ENCODE measurements around the gene HUS1. TPM values are rescaled to one million over a fixed set of nuclear protein-coding genes. Genes with fewer than 3 reads are reported as not detected.

The HUS1 gene
- total and polyA plus RNA-seq, 5 experiments from 2014 or later, result 26.9 to 78.8 (median 36.8) TPM

DNA sequence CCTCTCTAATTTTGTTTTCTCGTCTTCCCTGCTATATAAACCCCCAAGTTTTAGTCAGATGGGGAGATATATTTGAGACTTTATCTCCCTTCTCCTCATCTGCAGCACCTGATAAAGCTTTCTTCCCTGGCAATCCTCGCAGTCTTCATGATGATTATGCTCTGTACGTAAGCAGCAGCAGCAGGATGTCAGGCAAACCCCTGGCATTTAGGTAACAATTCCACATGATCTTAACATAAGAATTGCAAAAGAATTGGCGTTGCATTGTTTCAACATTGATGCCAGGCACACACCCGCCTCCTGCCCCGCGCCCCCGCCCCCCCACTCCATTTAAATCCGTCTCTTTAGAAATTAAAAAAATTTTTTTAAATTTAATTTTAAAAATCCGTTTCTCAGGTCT is 37.3 kb downstream of the HUS1 start:
- POLR2A ChIA-PET, result no interaction called here
- ATAC-seq, result no peak
- no peak overlapping the region for H3K27ac Mint-ChIP-seq

DNA sequence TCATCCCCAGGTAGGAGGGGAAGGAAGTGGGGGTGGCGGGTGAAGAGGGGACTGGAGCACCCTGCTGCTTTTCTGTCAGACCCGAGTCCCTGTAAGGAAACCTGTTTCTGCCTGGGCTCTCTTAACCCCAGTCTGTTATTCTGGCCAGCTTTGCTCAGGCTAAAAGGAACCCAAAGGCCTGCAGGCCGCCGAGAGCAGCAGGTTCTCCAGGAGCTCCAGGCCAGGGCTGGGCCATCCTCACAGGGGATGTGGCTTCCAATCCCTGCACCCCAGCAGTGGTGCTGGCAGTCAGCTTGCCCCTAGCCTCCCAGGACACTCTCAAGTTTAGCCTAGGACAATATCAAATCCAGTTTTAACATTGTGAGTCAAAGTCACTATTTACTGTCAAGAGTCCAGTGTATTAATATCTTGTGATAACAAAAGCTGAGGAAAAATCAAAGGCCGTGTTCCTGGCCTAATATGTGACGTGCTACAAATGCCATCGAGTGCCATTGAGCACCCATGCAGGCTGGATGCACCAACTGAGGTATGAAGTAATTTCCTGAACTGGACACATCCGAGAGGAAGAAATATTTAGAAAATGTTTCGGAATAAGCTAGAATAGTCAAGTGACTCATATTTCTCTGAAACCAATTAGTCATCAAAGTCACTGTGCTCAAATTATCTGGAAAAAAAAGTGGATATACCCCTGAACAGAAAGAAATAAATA is 38.1 kb downstream of the HUS1 start:
- no peaks in the 10 kb centered on the region for H3K9me3 Mint-ChIP-seq
- ATAC-seq, result no peak
- H3K36me3 Mint-ChIP-seq, result peaks cover 0 to under 1% (median 0%) of the 10 kb centered on the region in 3 donors
- DNase-seq, result no peak
- peaks cover 0 to 7% (median 2%) of the 10 kb centered on the region in 4 donors for H3K4me1 Mint-ChIP-seq
- H3K27me3 Mint-ChIP-seq, result peaks cover 0 to 2% (median 0%) of the 10 kb centered on the region in 5 donors
- H3K4me3 Mint-ChIP-seq, result no peak overlapping the region
- POLR2A ChIA-PET, result no interaction called here
- no peak overlapping the region for H3K27ac Mint-ChIP-seq

More for the DNA sequence above, 37.3 kb downstream of the HUS1 start:
- H3K27me3 Mint-ChIP-seq, result peaks cover 0 to 4% (median 0%) of the 10 kb centered on the region in 5 donors
- no peaks in the 10 kb centered on the region for H3K36me3 Mint-ChIP-seq
- H3K4me3 Mint-ChIP-seq, result no peak overlapping the region
- peaks cover 0 to 8% (median 3%) of the 10 kb centered on the region in 4 donors for H3K4me1 Mint-ChIP-seq
- H3K9me3 Mint-ChIP-seq, result no peaks in the 10 kb centered on the region
- no peak for DNase-seq

DNA sequence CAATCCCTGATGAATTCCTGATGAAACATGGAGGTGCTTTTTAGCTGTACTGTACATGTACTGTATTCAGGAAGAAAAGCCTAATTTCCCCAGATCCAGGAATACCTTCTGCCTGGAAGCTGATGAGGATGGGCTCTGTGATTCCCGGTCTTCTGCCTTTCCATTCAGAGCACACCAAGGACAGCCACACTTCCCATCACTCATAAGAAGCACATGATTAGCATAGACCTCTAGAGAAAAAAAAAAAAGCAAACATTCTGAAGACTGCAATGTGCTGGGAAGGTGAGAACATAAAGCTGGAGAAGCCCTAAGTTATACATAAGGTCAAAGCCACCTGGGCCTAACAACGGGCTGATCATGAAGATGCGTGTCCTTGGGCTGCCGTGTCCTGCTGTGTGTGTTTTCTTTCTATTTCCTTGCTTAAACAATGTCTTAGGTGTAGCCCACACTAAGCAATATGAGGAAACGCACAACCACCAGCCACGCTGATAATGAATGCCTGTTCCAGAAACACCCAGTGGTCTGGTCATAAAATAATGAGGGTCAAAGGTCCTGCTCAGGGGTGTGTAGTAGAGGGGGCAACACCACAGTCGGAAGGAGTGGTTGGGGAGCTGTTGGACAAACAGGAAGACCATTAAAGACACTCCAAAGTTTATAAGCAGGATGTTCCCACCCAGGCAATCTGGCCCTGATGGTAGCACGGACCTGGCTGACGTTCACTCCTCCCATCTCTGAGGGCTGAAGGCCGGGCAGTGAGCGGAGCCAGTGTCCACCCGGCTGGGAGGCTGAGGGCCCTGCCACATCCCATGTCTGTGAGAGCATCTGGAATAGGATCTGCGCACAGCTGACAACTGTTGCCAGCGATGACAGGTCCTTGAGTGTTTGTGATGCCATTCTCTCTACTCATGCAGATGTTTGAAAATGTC is 39.1 kb downstream of the HUS1 start:
- DNase-seq, result no peak
- no peak for ATAC-seq
- peaks cover 0 to 7% (median 2%) of the 10 kb centered on the region in 4 donors for H3K4me1 Mint-ChIP-seq
- H3K27me3 Mint-ChIP-seq, result peaks cover 0 to 2% (median 0%) of the 10 kb centered on the region in 5 donors
- POLR2A ChIA-PET, result interaction anchor here (0.6 kb wide), 1 partner anchor 61 kb away, joined by 3 read pairs; no protein-coding TSS in a partner anchor
- no peak overlapping the region for H3K4me3 Mint-ChIP-seq
- H3K36me3 Mint-ChIP-seq, result peaks cover 0 to 2% (median 0%) of the 10 kb centered on the region in 3 donors
- H3K27ac Mint-ChIP-seq, result no peak overlapping the region
- no peaks in the 10 kb centered on the region for H3K9me3 Mint-ChIP-seq

DNA sequence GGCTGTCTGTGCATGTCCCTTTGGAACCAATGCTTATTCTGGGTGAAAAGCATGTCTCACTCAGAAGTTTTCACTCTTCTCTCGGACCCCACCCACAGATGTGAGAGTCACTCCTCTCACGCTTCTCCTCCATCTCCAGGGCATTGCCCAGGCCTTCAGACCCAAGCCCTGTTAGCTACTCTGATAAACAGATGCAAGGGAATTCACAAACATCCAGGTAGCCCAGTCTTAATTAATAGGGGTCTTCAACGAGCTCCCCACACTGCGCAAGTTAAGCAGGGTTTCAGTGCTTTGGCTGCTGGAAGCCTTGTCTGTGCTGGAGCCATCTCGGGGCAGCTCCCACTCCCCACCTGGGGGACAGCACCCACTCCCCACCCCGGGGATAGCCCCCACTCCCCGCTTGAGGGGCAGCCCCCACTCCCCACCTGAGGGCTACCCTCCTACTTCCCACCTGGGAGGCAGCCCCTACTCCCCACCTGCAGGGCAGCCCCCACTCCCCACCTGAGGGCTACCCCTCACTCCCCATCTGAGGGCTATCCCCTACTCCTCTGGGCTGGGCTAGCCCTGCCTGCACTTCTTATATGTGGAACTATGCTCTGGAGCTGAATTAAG is 39.9 kb downstream of the HUS1 start:
- H3K36me3 Mint-ChIP-seq, result peaks cover 0 to 2% (median 0%) of the 10 kb centered on the region in 3 donors
- DNase-seq (no peak), ATAC-seq (no peak)
- H3K4me1 Mint-ChIP-seq, result peaks cover 0 to 7% (median under 1%) of the 10 kb centered on the region in 4 donors
- H3K4me3 Mint-ChIP-seq, result no peak overlapping the region
- POLR2A ChIA-PET, result no interaction called here
- H3K27ac Mint-ChIP-seq, result no peak overlapping the region
- H3K27me3 Mint-ChIP-seq, result peaks cover 0 to 2% (median 0%) of the 10 kb centered on the region in 5 donors
- no peaks in the 10 kb centered on the region for H3K9me3 Mint-ChIP-seq

DNA sequence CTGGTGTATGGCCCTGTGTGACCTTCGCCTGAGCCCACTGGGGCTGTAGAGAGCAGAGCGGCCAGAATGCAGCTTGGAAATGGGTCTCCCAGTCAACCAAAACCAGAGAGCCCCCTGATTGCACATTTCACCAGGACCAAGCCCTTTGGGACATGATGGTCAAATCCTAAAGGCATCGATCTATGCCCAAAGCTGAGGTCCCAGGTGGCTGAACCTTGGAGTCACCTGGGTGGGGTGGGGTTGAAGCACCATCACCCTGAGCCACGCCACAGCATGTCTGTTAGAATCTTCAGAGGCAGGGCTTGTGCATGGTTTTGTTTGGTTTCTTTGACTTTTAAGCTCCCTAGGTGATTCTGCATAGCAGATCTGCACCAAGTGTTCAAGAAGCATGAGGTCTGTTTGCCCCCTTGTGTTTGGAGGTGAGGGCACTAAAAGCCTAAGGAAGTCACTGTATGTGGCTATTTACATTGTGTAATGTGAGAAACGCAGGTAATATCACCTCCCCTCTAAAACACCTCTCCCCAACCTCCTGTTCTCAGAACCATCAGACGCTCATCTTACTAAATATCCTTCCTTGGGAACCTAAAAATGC is 40.7 kb downstream of the HUS1 start:
- DNase-seq (no peak), ATAC-seq (no peak)
- Mint-ChIP-seq H3K27me3 (peaks cover 0 to 2% (median 0%) of the 10 kb centered on the region in 5 donors), H3K4me3 (no peak overlapping the region), H3K4me1 (peaks cover 0 to 7% (median under 1%) of the 10 kb centered on the region in 4 donors), H3K27ac (no peak overlapping the region), H3K36me3 (peaks cover 0 to 2% (median 0%) of the 10 kb centered on the region in 3 donors), H3K9me3 (no peaks in the 10 kb centered on the region)
- POLR2A ChIA-PET, result interaction anchor here (0.7 kb wide), 1 partner anchor 70 kb away, joined by 3 read pairs; no protein-coding TSS in a partner anchor

DNA sequence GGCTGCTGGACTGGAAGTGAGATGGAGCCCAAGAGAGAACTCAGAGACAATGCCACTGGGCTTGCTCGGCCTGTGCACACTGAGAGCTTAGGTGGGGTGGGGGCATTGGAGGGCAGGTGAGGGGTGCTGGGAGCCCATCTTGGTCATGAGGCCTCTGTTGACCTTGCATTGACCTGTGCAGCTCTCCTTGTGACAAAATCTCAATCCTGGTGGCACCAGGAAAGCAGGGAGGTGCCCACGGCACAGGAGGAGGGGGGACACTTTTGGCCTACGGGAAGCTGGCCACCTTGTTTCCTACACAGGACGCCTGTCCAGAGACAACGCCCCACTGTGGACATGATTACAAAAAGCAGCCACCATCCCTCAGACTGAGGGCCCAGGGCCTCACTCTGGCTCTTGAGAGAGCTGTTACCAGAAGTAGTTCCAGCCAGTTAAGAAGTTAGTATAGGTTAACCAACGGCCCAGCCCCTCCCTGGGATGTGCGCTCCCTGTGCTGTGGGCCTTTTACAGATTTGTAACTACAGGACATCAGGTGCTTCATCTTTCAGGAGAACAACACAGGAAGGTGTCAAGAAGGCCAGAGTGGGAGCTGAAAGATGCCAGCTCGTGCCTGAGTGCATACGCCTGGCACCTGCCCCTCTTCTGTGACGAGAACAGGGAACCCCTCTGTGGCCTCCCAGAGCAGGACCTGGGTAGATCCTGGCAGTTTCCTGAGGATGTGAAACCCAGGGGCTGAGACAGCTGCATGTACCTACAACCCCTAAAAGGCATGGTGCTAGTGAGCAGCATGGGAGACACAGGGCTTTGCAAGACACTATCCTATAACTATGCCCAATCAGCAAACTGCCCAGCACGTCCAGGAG is 41.5 kb downstream of the HUS1 start:
- H3K4me3 Mint-ChIP-seq, result peak overlapping the region in 1 of 10 donors; percentile 48
- peak overlapping the region in 1 of 10 donors; percentile 19 for H3K27ac Mint-ChIP-seq
- H3K9me3 Mint-ChIP-seq, result no peaks in the 10 kb centered on the region

DNA sequence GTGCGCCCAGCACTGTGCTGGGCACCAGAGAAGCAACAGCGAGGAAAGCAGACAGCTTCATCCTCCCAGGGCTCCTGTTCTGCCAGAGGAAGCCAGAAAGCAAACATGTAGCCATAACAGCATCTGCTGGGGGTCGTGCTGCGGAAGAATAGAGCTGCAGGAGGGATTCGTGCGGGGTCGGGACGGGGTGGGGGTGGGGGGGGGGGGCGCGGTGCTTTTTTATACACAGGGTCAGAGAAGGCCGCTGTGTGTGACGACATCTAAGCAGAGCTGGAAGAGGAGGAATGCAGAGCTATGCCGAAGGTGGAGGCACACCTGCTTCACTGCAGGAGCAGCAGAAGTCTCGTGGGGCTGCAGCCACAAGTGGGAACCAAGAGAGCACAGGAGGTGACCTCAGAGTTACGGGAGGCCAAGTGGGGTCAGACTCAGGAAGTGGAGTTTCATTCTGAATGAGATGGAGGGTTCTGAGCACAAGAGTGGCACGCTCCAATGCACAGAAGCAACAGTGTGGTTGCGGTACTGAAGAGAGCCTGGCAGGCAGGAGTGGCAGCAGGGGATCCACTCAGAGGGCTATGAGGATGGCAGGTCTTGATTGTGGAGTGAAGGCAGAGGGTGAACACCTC is 42.2 kb downstream of the HUS1 start:
- Mint-ChIP-seq H3K27ac (peak overlapping the region in 2 of 10 donors; percentile 7 to 19), H3K36me3 (peaks cover 0 to 2% (median 0%) of the 10 kb centered on the region in 3 donors), H3K4me1 (peaks cover 0 to 7% (median under 1%) of the 10 kb centered on the region in 4 donors), H3K9me3 (no peaks in the 10 kb centered on the region), H3K4me3 (peak overlapping the region in 2 of 10 donors; percentile 27 to 48), H3K27me3 (peaks cover 0 to 2% (median 0%) of the 10 kb centered on the region in 5 donors)
- DNase-seq, result no peak
- POLR2A ChIA-PET, result no interaction called here
- ATAC-seq, result peak in 1 of 2 donors; percentile 50

More for the DNA sequence above, 41.5 kb downstream of the HUS1 start:
- POLR2A ChIA-PET, result interaction anchor here (0.7 kb wide), 1 partner anchor 71 kb away, joined by 3 read pairs; no protein-coding TSS in a partner anchor
- Mint-ChIP-seq H3K36me3 (peaks cover 0 to 2% (median 0%) of the 10 kb centered on the region in 3 donors), H3K27me3 (peaks cover 0 to 2% (median 0%) of the 10 kb centered on the region in 5 donors), H3K4me1 (peaks cover 0 to 7% (median under 1%) of the 10 kb centered on the region in 4 donors)
- DNase-seq (no peak), ATAC-seq (no peak)

DNA sequence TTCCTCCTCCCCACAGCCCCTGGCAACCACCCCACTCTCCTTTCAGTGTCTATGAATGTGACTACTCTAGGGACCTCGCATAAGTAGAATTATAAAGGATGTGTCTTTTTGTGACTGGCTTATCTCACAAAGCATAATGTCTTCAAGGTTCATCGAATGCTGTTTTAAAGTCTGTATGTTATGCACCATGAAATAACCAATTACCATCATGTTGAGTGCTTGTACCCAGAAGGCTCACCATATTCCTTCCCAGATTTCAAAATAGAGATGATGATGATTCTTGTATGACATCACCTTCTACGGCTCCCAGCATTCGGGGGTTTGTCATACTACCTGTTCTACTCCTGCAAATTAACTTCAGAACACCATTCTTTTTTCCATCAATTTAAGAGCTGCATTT is 43.1 kb downstream of the HUS1 start:
- ATAC-seq, result no peak
- Mint-ChIP-seq H3K27ac (no peak overlapping the region), H3K36me3 (peaks cover 0 to 2% (median 0%) of the 10 kb centered on the region in 3 donors), H3K27me3 (peaks cover 0 to 2% (median 0%) of the 10 kb centered on the region in 5 donors), H3K9me3 (no peaks in the 10 kb centered on the region), H3K4me1 (peaks cover 0 to 7% (median under 1%) of the 10 kb centered on the region in 4 donors), H3K4me3 (no peak overlapping the region)
- no peak for DNase-seq
- POLR2A ChIA-PET, result no interaction called here

DNA sequence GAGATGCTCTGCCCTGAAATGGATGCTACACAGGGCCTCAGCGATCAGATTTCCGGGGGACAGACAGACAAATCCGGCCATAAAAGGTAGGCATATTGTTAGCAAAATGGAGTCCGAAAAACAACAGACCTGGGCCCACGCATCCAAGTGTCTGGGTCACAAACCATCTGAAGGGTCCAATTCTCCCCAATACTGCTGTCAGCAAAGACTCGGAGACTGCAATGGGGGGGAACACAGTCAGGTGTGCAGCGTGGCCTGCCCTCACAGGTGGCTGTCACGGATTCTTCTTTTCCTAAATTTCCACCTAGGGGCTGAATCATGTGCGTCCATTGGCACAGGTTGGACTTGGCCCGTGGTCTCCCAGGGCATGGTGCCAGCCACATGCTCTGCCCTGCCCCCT is 44.1 kb downstream of the HUS1 start:
- POLR2A ChIA-PET, result no interaction called here

DNA sequence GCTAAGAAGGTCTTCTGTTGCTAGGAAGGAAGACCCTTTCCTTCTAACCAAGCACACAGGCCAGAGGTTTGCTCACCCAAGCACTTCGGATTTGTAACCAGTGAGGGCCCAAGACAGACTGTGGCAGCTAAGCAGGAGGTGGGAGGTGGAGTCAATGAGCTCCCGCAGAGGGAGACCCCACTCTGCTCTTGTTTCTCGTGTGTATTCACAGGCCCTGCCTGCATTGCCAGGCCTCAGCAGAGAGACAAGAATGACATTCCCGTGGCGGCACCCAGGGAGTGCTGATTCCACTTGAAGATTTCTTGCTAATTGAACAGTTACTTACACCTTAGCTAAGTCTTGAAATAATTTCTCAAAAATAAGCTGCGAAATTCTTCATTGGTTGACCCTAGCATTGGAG is 44.6 kb downstream of the HUS1 start:
- POLR2A ChIA-PET, result interaction anchor here (0.6 kb wide), 1 partner anchor 69 kb away, joined by 3 read pairs; no protein-coding TSS in a partner anchor
- Mint-ChIP-seq H3K4me3 (no peak overlapping the region), H3K9me3 (no peaks in the 10 kb centered on the region), H3K4me1 (peaks cover 0 to 7% (median under 1%) of the 10 kb centered on the region in 4 donors), H3K27me3 (peaks cover 0 to under 1% (median 0%) of the 10 kb centered on the region in 5 donors), H3K27ac (no peak overlapping the region), H3K36me3 (peaks cover 0 to 2% (median 0%) of the 10 kb centered on the region in 3 donors)
- ATAC-seq (no peak), DNase-seq (no peak)

More for the DNA sequence above, 44.1 kb downstream of the HUS1 start:
- H3K4me3 Mint-ChIP-seq, result no peak overlapping the region
- no peak overlapping the region for H3K27ac Mint-ChIP-seq
- peaks cover 0 to 2% (median 0%) of the 10 kb centered on the region in 3 donors for H3K36me3 Mint-ChIP-seq
- ATAC-seq (no peak), DNase-seq (no peak)
- peaks cover 0 to 7% (median under 1%) of the 10 kb centered on the region in 4 donors for H3K4me1 Mint-ChIP-seq
- no peaks in the 10 kb centered on the region for H3K9me3 Mint-ChIP-seq
- H3K27me3 Mint-ChIP-seq, result peaks cover 0 to 2% (median 0%) of the 10 kb centered on the region in 5 donors

DNA sequence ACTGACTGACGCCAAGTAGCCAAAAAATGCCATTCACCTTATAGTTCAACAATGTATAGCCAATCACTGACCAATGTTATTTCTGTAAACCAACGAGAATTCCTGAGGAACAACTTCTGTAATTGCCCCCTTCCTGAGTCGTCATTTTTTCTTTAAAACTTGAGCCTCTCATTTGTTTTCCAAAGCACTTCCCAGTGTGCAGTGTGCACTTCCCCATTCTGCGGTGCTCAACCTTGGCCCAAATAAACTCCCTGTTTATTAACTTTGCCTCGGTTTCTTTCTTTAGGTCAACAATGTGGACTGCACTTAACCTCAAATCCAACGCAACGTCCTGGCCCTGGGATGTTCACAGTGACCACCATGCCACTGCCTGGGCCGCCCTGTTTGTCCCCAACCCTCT is 46.2 kb downstream of the HUS1 start:
- peaks cover 0 to 11% (median 2%) of the 10 kb centered on the region in 4 donors for H3K4me1 Mint-ChIP-seq

More for the DNA sequence above, 46.2 kb downstream of the HUS1 start:
- H3K36me3 Mint-ChIP-seq, result peaks cover 0 to 2% (median 0%) of the 10 kb centered on the region in 3 donors
- POLR2A ChIA-PET, result no interaction called here
- H3K27me3 Mint-ChIP-seq, result no peaks in the 10 kb centered on the region
- DNase-seq (no peak), ATAC-seq (no peak)
- no peak overlapping the region for H3K27ac Mint-ChIP-seq
- H3K4me3 Mint-ChIP-seq, result no peak overlapping the region
- no peaks in the 10 kb centered on the region for H3K9me3 Mint-ChIP-seq

All from naive thymus-derived CD8-positive, alpha-beta T cell (primary cell).